Measurements from ENCODE around the gene P4HB.

The P4HB gene

DNA sequence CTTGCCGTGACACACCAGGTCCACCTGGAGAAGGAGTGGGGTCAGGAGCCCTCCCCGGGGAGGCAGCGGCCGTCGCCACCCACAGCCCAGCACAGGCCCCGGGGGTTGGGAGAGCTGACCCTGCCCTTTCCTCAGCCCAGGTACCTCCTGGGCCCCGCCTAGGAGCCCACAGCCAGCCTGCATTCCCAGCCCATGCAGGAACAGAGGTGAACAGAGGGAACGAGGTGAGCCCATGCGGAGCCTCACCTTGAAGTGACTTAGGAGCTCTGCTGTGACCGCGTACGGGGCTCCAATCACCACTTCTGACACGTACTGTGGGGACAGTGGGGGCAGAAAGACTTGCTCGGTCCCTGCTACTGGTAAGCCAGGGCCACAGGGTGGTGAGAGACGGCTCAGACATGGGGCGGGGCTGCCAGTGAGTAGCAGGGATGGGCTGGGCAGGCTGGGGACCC, 45.1 kb upstream of the P4HB start:
- Histone ChIP-seq H3K4me3 (replicated peaks; ENCODE audit: insufficient read depth, low read length) (no peak overlapping the region), H3K27ac (replicated peaks) (no peak overlapping the region), H3K27me3 (ENCODE audit: insufficient read depth, poor library complexity, severe bottlenecking) (peaks cover 5% of the 10 kb centered on the region)
- TF ChIP-seq SPI1 (IDR thresholded peaks at IDR 0.05; ENCODE audit: borderline replicate concordance, low read depth) (no peak), POLR2AphosphoS5 (IDR thresholded peaks at IDR 0.05; ENCODE audit: low read depth) (no peak), GABPA (IDR thresholded peaks at IDR 0.05; ENCODE audit: low read depth) (no peak)
- TF ChIP-seq, protein P1, sequence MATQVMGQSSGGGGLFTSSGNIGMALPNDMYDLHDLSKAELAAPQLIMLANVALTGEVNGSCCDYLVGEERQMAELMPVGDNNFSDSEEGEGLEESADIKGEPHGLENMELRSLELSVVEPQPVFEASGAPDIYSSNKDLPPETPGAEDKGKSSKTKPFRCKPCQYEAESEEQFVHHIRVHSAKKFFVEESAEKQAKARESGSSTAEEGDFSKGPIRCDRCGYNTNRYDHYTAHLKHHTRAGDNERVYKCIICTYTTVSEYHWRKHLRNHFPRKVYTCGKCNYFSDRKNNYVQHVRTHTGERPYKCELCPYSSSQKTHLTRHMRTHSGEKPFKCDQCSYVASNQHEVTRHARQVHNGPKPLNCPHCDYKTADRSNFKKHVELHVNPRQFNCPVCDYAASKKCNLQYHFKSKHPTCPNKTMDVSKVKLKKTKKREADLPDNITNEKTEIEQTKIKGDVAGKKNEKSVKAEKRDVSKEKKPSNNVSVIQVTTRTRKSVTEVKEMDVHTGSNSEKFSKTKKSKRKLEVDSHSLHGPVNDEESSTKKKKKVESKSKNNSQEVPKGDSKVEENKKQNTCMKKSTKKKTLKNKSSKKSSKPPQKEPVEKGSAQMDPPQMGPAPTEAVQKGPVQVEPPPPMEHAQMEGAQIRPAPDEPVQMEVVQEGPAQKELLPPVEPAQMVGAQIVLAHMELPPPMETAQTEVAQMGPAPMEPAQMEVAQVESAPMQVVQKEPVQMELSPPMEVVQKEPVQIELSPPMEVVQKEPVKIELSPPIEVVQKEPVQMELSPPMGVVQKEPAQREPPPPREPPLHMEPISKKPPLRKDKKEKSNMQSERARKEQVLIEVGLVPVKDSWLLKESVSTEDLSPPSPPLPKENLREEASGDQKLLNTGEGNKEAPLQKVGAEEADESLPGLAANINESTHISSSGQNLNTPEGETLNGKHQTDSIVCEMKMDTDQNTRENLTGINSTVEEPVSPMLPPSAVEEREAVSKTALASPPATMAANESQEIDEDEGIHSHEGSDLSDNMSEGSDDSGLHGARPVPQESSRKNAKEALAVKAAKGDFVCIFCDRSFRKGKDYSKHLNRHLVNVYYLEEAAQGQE (IDR thresholded peaks at IDR 0.05; ENCODE audit: insufficient replicate concordance, low read depth), result no peak
- TF ChIP-seq, protein P2, sequence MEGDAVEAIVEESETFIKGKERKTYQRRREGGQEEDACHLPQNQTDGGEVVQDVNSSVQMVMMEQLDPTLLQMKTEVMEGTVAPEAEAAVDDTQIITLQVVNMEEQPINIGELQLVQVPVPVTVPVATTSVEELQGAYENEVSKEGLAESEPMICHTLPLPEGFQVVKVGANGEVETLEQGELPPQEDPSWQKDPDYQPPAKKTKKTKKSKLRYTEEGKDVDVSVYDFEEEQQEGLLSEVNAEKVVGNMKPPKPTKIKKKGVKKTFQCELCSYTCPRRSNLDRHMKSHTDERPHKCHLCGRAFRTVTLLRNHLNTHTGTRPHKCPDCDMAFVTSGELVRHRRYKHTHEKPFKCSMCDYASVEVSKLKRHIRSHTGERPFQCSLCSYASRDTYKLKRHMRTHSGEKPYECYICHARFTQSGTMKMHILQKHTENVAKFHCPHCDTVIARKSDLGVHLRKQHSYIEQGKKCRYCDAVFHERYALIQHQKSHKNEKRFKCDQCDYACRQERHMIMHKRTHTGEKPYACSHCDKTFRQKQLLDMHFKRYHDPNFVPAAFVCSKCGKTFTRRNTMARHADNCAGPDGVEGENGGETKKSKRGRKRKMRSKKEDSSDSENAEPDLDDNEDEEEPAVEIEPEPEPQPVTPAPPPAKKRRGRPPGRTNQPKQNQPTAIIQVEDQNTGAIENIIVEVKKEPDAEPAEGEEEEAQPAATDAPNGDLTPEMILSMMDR (IDR thresholded peaks at IDR 0.05; ENCODE audit: insufficient read depth, low read length), result no peak
- no peak for DNase-seq (ENCODE audit: low read depth in 1 of 2, low spot score in 1 of 2)

DNA sequence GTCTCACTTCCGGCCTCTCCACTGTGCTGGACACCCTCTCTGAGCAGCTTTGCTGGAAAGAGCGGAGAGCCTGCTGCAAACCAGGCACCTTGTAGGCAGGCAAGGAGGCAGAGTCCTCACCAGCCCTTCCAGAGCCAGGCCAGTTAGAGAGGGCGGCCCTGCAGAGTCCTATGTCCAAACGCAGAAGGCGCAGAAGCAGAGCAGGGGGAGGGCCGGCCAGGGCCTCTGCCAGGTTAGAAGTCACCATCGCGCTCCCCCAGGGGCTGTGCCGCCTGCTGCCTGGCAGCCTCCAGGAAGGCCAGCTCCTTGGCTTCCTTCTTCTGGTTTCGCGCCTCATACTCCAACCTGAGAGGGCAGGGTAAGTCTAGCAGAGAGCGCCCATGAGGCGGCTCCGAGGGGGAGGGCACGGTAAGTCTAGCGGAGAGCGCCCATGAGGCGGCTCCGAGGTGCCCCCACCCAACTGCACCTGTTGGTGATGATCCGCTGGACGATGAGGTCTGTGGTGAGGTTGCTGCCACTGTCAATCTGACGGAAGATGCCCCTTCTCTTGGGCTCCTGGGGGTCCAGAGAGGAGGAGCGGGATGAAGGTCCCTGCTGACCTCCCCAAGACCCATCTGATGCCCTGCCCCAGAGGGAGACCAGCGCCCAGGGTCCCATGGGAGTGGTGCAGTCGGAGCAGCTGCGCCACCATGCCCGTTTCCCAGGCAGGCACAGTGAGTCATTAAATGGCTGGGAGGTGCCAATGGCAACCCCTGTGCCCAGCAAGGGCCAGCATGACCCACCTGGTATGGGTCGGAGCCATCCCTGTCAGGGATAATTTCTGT, 44.5 kb upstream of the P4HB start:
- Histone ChIP-seq H3K4me3 (replicated peaks; ENCODE audit: insufficient read depth, low read length) (no peak overlapping the region), H3K27ac (replicated peaks) (no peak overlapping the region), H3K27me3 (ENCODE audit: insufficient read depth, poor library complexity, severe bottlenecking) (peaks cover 5% of the 10 kb centered on the region)
- no peak for DNase-seq (ENCODE audit: low read depth in 1 of 2, low spot score in 1 of 2)
- TF ChIP-seq, protein P1 (IDR thresholded peaks at IDR 0.05; ENCODE audit: insufficient replicate concordance, low read depth), result no peak
- no peak for TF ChIP-seq SPI1 (IDR thresholded peaks at IDR 0.05; ENCODE audit: borderline replicate concordance, low read depth)
- no peak for TF ChIP-seq POLR2AphosphoS5 (IDR thresholded peaks at IDR 0.05; ENCODE audit: low read depth)
- no peak for TF ChIP-seq GABPA (IDR thresholded peaks at IDR 0.05; ENCODE audit: low read depth)
- TF ChIP-seq, protein P2 (IDR thresholded peaks at IDR 0.05; ENCODE audit: insufficient read depth, low read length), result no peak

GRCh38 chr17:81903896-81904599, 43.7 kb upstream of the P4HB start:
- H3K27me3 ChIP-seq (ENCODE audit: insufficient read depth, poor library complexity, severe bottlenecking), result peaks cover 5% of the 10 kb centered on the region
- no peak for TF ChIP-seq POLR2AphosphoS5 (IDR thresholded peaks at IDR 0.05; ENCODE audit: low read depth)
- TF ChIP-seq SPI1 (IDR thresholded peaks at IDR 0.05; ENCODE audit: borderline replicate concordance, low read depth), result no peak
- TF ChIP-seq, protein P1 (IDR thresholded peaks at IDR 0.05; ENCODE audit: insufficient replicate concordance, low read depth), result no peak
- TF ChIP-seq, protein P2 (IDR thresholded peaks at IDR 0.05; ENCODE audit: insufficient read depth, low read length), result no peak
- TF ChIP-seq GABPA (IDR thresholded peaks at IDR 0.05; ENCODE audit: low read depth), result no peak
- H3K27ac ChIP-seq (replicated peaks), result no peak overlapping the region
- no peak overlapping the region for H3K4me3 ChIP-seq (replicated peaks; ENCODE audit: insufficient read depth, low read length)
- DNase-seq (ENCODE audit: low read depth in 1 of 2, low spot score in 1 of 2), result no peak

Measured in HL-60 (cell line).